Measurements from ENCODE around the gene RIMBP2.

Gene RIMBP2

GRCh38 chr12:130350715-130351114, 365.4 kb downstream of the RIMBP2 start:
- DNase-seq, result no peak

DNA sequence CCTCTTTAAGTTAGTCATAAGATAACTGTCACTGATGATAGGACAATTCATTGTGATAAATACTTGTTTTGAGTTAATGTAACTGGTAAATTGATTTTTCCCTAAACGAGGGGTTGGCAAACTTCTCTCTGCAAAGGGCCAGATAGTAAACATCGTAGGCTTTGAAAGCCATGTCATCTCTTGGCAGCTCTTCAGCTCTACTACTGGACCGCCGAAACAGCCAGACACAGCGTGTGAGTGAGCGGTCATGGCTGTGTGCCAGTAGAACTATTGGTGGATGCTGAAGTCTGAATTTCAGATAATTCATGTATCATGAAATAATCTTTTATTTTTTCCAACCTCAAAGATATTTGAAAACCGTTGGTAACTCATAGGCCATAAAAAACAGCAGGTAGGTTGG, 368.5 kb downstream of the RIMBP2 start:
- DNase-seq, result no peak

Data from activated gamma-delta T cell (primary cell).